Measurements from ENCODE around the gene PBX4.
A peak's percentile ranks its signal among the peaks of the same experiment; 100 is the strongest.

Gene PBX4

DNA sequence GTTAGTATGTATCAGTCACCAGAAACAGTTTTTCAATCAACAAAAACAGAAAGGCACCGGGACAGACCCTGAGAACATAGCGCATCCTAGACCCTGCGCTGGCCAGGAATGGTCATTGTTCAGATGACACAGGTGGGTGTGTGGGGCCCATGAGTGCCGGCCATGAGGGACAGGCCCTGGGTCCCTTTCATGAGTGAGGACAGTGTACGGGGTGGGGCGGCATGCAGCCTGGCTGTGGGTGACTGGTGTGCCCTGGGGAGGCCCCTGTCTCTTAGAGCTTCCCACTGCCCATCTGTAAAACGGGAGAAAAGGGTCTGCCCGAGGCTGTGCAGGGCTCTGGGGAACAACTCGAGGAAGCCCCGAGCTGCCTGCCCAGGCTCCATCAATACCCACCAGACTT is 25.8 kb downstream of the PBX4 start:
- DNase-seq = no peak

DNA sequence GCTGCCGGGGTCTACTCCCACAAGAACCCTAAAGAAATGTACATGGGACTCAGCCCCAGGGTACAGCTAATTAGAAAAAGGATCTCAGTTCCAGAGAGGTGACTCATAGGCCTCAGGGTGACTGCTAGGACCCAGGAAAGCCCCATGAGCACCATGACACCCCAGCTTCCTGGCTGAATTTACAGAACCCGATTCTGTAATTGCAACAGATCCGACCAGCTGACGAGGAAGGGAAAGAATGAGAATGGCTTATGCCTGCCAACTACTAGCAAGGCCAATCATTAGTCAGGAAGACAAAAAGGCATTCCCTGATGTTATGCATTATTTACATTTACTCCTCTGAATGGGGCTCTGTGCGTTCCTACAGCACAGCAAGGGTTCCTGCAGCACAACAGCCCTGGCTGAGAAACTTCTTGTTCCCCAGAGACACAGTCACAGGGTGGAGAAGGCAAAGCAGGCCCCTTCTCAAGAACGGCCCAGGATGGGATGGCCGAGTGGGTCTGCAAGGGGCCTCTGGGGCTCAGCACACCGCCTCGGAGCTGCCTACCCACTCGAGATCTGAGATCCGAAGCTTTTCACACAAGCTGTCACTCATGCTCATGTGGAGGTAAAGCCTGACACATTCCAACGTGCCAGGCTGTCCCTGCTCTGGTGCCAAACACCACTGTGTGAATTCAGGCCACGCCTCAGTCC is 27.2 kb downstream of the PBX4 start:
- peak in 4 of 56 donors; percentile 1 to 14 (median 4) for DNase-seq

DNA sequence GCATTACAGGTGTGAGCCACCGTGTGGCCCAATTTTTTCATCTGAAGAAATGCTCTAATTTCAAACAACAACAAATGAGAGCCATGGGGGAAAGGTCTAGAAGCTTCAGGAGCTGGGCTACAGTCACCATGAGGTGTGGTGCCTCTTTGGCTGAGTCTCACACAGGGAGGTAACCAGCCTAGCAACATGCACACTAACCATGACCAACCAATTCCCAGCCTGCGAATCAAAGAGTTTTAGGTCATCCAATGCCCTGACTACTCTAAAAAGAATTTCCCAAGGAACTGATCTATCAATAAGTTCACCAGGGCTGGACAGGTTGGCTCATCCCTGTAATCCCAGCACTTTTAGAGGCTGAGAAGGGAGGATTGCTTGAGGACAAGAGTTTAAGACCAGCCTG is 29.9 kb downstream of the PBX4 start:
- no peak for DNase-seq

DNA sequence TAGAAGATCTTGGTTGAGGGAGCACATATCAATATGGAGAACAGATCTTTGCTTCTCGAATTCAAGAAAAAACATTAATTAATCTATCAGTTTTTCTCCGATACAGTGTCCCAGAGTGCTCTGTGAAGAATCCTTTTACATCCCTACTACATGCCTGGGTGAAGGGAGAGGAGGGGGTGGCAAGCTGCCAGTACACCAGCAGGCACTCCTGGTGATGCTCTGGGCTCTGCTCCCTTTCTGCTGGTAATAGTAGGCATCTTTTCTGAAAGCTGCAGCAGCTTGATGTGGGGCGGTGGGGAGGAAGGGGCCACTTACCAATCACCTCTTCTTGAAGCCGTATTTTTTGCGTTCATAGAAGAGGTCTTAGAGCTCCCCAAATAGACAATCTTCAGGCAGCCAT is 30.7 kb downstream of the PBX4 start:
- peak in 7 of 56 donors; percentile 1 to 19 (median 11) for DNase-seq

DNA sequence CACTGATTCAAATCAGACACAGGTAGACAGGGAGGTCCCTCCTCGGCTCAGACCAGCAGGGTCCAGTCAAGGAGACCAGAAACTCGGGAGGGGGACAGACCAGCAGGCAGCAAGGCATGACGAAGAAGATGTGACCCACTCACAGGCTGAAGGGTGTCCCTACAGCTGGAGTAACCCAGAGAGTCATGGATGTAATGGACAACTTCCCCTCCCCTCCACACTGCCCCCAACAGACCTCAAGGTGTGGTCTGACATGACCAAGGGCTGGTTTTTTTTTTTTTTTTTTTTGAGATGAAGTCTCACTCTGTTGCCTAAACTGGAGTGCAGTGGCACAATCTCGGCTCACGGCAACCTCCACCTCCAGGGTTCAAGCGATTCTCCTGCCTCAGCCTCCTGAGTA is 34.1 kb downstream of the PBX4 start:
- no peak for DNase-seq

DNA sequence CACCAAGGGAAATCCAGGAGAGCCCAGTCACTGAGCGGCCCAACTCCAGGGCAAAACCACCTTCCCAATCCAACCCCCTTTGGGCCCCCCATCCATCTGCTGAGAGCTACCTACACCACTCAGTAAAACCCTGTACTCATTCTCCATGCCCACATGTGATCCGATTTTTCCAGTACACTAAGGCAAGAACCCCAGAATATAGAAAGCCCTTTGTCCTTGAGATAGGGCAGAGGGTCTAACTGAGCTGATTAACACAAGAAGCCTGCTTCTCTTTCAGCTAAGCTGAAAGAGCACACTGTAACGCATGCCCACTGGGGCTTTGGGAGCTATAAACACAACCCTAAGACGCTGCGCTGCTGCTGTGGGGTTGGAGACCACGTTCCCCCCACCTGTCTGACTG is 36.0 kb downstream of the PBX4 start:
- no peak for DNase-seq

DNA sequence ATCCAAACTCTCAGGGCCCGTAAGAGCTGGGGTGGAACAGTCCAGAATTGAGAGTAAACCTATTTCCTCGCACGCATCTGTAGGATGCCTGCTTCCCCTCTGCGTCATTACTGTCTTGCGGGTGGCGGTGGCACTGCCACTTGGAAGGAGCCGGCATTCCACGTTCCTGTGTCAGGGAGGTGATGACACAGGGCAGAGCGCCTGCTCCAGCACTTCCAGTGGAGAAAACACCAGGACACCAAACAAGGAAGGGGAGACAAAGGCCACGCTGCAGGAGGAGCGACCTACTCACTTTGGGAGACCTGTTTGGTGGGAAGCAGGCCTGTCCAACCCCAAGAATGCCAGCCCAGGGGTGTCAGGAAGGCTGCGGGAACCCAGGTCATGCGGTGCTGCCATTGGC is 37.1 kb downstream of the PBX4 start:
- DNase-seq = no peak

DNA sequence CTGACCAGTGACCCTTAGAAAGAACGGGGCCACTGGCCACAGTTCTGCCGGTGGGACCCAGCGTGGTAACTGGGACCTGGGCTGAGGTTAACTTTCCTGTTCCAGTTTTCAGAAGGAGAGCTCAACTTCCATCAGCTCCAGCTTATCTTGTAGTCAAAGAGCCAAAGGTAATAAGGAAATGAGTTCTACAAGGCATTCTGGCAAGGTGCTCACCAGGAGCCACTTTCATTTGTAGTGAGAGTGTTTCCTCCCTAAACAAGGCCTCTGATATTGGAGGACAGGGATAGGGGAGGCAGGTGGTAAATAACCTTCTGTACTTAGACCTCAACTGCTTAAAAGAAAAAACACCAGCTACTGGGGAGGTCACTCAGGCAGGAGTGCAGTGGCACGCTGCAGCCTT is 38.1 kb downstream of the PBX4 start:
- DNase-seq = no peak

DNA sequence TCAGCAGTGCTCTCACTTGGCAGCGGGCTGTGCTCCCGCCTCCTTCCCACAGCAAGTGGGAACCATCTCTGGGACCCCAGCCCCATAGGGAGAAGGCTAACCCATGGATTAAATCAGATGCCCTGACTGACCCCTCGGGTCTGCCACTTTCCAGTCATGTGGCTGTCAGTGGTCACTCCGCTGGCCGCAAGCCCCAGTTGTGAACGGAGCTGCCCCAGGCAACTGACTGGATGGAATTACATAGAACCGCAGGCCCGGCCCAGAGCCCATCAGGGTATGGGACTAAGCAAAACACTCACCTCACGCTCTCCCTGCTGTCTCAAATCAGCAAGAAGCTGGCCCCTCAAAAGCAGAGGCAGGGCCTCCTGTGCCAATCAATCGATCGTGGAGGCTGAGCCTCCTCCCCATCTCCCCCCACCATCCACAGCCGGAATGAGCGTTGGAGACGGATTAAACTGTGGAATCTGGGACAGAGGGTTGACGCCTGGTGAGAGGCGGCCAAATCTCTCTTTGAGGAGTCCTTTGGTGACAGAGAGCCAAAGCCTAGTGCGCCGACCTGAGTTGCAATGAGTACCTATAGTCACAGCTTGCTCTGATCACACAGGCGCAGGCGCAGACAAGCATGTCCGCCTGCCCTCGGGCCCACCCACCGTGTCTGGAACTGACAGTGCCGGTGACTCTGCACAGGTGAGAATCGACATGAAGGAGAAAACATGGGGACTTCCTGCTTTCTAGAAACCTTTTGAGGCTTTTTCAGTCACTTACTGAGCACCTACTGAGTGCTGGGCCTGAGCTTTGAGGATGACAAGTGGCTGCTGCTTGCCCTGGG is 38.7 kb downstream of the PBX4 start:
- no peak for DNase-seq

DNA sequence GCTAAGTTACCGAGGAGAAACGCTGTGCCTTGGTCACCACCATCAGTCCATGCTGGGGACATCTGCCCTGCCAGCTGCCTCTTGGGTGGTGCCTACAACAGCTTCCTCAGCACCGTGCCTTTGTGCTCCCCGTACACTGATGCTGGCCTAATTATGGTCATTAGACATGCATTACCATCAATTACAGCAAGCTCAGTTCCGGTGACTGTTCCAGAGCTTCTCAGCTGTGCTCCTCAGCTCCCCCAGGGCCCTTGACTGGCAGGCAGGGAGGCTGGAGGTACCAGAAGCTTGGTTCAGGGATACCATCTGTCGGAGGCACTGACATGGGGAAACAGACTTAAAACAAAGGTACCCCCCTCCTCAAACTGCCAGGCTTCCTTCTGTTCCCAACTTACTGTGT is 40.2 kb downstream of the PBX4 start:
- DNase-seq = no peak

DNA sequence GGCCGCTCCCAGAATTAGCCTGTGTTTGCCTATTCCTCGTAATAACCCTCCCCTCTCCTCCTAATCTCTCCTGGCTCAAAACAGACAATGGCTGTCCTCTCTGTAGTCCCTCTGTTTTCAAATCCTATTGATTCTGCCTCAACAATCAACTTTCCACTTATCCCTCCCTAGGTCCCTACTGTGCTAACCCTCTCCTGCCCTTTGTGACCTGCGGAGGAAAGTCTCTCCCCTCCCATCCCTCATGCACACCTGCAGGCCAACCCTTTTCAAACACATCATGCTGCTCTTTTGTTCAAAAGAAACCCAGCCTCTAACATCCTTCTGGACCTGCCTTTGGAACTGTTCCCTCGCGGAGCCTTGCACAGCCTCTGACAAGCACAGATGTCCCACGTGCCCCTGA is 43.1 kb downstream of the PBX4 start:
- DNase-seq = no peak

DNA sequence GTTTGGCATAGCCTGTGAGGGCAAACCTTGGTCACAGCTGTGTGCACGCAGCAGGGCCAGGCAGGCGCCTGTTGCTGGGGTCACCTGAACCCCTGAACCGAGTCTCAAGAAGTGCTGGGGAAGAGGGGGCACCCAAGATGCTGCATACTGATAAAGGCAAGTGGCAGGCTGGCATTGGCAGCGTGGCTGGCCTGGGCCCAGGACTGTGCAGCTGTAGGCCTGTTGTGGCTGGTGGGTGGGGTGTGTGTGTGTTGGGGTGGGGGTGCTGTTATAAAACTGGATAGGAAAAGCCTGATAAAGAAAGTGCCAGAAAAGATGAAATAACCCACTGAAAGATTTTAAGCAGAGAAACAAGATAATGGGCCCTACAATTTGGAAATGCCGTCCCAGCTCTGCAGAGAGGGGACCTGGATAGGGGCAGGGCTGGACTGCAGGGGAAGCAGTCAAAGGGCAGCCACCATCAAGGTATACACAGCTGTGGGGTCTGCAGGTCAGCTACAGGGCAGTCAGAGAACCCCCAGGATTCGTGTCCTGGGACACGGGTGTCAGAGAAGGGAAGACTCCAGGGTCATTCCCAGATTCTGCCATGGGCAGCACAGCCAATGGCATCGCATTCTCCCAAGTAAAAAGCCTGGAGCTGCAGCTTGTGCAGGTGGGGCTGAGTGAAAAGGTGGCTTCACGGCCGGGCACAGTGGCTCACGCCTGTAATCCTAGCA is 47.3 kb downstream of the PBX4 start:
- DNase-seq = no peak

DNA sequence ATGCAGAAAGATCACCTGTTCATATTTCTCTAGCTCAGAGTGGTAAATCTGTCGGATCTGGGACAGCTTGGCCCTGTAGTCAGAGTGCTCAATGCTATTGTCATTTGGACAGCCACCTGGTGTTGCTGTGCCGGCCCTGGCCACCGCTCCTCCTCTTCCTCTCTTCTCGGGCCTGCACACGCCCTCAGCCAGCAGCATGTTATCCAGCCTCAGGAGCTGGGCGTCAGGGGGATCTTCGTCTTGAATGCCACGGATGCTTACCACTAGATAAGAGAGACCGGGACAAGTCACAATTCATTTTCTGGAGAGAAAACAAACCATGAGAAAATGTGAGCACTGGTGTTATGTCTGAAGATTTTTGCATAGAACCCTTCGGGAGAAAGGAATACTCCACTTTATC is 47.9 kb downstream of the PBX4 start:
- DNase-seq = no peak

DNA sequence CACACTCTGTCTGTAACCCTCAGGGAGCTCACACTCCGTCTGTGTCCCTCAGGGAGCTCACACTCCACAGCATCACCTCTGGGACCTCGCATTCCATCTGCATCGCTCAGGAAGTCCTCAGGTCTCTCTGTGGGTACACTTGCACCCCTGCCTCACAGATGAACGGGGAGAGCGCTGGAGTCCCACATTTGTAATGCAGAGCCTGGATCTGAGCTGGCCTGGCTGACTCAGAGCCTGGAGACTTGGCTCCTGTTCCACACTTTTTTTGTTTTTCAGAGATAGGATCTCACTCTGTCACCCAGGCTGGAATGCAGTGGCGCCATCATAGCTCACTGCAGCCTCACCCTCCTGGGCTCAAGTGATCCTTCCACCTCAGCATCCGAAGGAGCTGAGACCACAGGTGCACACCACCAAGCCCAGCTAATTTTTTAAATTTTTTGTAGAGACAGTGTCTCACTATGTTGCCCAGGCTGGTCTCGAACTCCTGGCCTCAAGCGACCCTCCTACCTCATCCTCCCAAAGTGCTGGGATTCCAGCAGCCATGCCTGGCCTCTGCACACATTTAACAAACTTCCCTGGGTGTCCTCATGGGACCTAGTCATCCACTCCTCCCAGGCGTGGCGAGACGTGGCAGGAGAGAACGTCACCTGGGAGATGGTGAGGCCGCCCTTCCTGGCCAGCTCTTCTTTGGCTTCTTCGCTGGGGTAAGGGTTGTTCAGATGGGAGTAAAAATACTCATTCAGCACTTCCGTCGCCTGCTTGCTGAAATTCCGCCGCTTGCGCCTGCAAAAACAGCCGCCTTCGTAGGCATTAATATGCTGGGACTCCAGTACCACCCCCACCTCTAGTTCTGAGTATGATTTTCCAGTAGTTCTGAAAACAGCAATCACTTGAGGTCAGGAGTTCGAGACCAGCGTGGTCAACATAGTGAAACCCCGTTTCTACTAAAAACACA is 49.4 kb downstream of the PBX4 start:
- no peak for DNase-seq

DNA sequence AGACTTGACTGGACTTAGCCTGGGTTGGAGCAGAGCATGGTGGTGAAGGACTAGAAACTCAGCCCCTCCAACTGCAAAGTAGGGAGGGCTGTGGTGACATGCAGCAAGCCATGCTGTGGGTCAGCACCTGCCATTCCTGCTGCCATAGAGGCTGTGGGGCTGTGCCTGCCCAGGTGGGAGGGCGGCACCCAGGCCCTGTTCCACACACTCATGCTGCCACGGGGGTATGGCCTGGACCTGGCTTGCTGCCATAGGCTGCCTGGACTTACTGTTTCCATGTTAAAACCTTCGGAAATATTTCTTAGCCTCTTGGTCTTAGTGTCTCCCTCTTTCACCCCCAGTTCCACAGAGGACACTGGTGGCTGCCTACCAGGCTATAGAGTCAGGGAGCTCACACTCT is 51.1 kb downstream of the PBX4 start:
- no peak for DNase-seq

DNA sequence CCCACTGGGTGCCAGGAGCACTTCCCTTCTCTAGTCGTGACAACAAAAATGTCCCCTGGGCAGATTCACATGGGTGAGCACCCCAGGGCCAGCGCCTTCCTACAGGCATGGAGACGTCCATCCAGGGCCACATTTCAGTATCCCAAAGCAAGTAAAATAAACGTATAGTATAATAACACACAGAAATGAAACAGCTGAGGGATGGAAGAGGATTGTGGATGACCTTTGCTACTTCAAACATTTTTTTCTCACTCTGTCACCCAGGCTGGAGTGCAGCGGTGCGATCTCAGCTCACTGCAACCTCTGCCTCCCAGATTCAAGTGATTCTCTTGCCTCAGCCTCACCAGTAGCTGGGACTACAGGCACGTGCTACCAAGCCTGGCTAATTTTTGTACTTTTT is 52.2 kb downstream of the PBX4 start:
- no peak for DNase-seq

DNA sequence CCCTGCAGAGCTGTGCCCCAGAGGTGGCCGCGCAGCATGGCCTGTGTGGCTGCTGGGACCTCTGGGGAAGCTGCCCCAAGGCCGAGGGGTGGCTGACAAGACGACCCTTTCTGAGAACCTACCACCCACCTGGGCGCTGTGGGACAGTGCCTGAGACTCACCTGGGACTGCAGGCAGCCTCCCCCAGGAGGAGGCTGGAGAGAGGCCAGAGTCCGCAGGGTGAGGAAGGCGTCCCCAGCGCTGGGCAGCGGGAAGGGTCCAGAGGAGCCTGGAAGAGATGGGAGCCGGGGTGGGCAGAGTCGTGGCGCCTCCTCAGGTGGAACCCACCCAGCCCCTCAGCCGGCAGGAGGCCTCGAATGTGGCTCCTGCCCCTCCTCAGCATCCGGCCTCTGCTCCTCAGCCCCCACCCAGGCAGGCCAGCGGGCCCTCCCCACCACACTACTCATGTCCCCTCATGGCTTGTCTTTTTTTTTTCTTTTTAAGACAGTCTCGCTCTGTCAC is 55.1 kb downstream of the PBX4 start:
- no peak for DNase-seq

DNA sequence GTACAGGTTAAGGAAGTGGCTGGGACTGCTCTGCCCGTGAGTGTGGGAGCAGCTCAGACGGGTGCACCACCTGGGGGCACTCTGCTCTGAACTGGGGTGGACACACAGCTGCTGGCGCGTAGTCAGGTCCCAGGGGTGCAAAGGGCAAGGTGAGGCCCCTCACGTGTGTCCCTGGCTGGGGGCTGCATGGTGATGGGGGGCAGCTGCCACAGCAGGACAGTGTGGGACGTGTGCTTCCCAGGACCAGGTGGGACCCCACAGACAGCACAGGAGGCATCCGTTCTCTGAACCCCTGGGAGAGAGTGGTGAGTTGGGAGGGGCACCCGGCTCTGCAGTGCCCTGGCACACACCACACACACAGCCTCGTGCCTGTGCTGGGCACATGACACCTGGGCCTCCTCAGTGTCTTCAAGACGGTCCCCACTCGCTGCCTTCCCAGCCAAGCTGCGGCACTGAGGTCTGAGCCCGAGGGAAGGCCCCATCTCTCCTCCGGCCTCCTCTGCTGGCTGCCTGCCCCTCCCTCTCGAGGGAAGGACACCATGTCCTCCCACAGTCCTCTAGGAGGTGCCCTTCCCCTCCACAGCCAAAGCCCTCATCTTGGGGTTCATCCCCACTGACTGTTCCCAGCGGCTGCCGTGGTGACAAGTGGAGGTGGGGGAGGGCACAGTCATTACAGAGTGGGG is 55.7 kb downstream of the PBX4 start:
- DNase-seq = no peak

DNA sequence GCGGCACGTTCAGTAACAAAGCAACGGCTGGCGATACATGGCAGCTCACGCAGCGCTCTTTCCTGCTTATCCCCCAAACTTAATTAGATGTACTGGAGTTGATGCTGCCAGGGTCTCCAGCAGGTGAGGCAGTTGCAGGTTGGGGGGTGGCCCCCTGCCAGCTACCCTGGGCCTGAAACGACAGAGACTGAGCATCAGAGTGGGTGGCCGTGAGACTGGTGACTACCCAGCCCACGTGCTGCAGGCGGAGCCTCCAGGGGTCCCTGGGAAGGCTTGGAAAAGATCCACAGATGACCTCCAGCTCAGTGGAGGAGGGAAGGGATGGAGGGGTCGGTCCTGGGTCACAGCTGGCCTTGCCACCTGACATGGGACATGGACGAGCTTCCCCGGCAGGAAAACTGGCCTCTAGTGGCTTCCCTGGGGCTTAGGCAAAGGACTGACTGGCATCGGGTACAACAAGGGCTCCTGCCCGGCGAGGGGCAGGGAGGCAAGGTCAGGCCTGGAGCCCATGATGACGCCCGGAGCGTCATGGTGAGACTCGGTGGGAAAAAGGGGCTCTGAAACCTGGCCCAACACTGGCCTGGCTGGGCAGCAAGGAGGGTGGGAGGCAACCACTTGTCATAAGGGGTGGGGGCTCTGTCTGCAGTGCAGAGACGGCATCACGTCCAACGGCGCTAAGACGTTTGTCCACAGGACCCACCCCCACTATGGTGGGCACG is 56.4 kb downstream of the PBX4 start:
- DNase-seq = no peak

DNA sequence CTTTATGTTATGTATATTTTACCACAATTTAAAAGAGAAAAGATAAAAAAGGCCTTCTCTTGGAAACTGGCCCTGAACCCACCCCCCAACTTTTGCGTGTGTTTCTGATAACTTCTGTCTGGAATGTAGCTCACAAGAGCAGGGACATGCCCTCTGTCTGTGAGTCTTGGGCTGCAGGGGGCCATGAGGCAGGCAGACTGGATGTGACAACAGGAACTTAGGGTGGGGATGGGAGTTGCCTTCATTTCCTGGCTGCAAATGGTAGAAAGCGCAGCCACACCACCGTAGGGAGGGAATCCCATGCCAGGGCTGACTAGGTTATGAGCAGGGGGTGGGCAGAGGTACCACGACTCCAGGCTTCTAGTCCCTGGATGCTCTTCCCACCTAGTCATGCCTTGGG is 58.6 kb downstream of the PBX4 start:
- DNase-seq = no peak

Measured in amygdala (tissue), 56 donors.